Lower leg skin (tissue), 3 donors: ENCODE measurements around the gene CBX2.

Experiments used
- POLR2A ChIP-seq, 2 donors: fragments of 450-650 bp; IDR thresholded peaks; one replicate each; pipeline ENCODE4 v1.6.1; 2016 to 2017; ENCODE audit warnings: antibody characterized with exemption in 2 of 2, mild to moderate bottlenecking in 1 of 2, moderate library complexity in 1 of 2
- TF ChIP-seq, protein P1 (sequence below), 3 donors: fragments of 450-650 bp; IDR thresholded peaks; one replicate each; pipeline ENCODE4 v1.5.1; 2016; ENCODE audit warnings: antibody characterized with exemption in 3 of 3, mild to moderate bottlenecking in 3 of 3, moderate library complexity in 2 of 3

DNA sequence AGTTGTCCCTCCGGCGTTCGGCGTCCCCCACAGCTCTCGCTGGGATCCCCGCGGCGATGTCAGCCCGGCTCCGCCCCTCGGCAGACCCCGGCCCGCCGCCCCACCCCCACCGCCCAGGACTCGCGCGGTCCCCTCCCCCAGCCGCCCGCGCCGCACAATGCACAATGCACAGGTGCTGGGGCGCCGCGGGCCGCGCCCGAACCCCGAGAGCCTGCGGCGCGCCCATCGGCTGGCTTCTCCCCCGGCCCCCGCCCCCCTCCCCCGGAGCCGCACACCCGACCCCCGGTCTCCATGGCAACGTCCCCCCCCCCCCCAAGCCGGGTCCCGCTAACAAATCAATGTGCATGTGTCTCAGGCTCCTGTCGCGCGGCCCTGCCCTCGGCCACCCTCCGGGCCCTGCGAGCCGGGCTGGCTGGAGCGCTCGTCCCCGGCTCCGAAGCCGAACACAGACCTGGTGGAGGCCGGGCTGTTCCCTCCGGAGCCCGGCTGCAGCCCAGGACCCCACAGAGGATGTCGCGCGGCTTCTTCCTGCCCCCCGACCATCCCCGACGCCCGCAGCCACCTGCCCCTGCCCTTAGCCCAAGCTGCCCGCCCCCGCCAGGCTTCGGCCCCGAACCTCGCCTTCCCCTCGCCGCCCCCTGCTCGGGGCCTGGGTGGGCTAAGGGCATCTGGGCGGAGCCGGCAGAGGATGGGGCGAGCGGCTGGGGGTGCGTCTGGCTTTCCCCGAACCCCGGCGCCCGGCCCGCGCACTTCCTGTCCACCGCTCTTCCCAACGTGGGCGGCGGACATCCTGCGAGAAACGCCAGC lies 19.7 kb downstream of the CBX2 start:
- TF ChIP-seq, protein P1, sequence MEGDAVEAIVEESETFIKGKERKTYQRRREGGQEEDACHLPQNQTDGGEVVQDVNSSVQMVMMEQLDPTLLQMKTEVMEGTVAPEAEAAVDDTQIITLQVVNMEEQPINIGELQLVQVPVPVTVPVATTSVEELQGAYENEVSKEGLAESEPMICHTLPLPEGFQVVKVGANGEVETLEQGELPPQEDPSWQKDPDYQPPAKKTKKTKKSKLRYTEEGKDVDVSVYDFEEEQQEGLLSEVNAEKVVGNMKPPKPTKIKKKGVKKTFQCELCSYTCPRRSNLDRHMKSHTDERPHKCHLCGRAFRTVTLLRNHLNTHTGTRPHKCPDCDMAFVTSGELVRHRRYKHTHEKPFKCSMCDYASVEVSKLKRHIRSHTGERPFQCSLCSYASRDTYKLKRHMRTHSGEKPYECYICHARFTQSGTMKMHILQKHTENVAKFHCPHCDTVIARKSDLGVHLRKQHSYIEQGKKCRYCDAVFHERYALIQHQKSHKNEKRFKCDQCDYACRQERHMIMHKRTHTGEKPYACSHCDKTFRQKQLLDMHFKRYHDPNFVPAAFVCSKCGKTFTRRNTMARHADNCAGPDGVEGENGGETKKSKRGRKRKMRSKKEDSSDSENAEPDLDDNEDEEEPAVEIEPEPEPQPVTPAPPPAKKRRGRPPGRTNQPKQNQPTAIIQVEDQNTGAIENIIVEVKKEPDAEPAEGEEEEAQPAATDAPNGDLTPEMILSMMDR (IDR thresholded peaks at IDR 0.05): no peak
- TF ChIP-seq POLR2A (IDR thresholded peaks at IDR 0.05): no peak
